Spinal cord (tissue), 10 donors: Measurements from ENCODE around the gene PANX2. TPM values are rescaled to one million over a fixed set of nuclear protein-coding genes. Genes with fewer than 3 reads are reported as not detected.

ENCODE experiments used
- DNase-seq, 6 donors: peaks; one replicate each; pipeline versions ENCODE4 v3.0.0 to v3.0.0-alpha.2; 2013 to 2015; ENCODE audit warnings: low spot score in 6 of 6, low read depth in 4 of 6
- H3K27ac ChIP-seq: one replicate; pipeline ENCODE4 v1.5.1; 2013; ENCODE audit warnings: low read depth, low read length, control low read depth
- H3K27me3 ChIP-seq: one replicate; pipeline ENCODE4 v1.6.1; 2013; ENCODE audit warnings: low read length; ENCODE audit not compliant: control insufficient read depth, insufficient read depth
- H3K36me3 ChIP-seq: one replicate; pipeline ENCODE4 v1.6.1; 2013; ENCODE audit warnings: low read length; ENCODE audit not compliant: control insufficient read depth, insufficient read depth
- H3K4me1 ChIP-seq: one replicate; pipeline ENCODE4 v1.6.1; 2013; ENCODE audit warnings: low read length; ENCODE audit not compliant: control insufficient read depth, insufficient read depth
- H3K4me3 ChIP-seq: one replicate; pipeline ENCODE4 v1.5.1; 2013; ENCODE audit warnings: low read depth, low read length, control low read depth
- H3K9me3 ChIP-seq: one replicate; pipeline ENCODE4 v1.6.1; 2013; ENCODE audit warnings: low read length; ENCODE audit not compliant: control insufficient read depth, insufficient read depth
- WGBS: methylation state at CpG from one replicate; pipeline ENCODE4 v1.1.5; 2013; ENCODE audit warnings: missing lambda C conversion rate; ENCODE audit not compliant: insufficient coverage; 5-methylcytosine and 5-hydroxymethylcytosine counted together
- polyA plus RNA-seq, 2 donors: library from polyadenylated mRNA; unstranded; fragments of 120-200 nt; gene quantifications; one replicate each; pipeline ENCODE4 v1.2.1, GENCODE V29; 2013; ENCODE audit not compliant: insufficient read length in 2 of 2
- total RNA-seq, 2 donors: library from RNA; depleted of rRNA in 1 of 2; stranded (reverse); fragments of 120-200 nt in 1 of 2; fragments of >200 nt in 1 of 2; gene quantifications; one replicate each; pipeline versions ENCODE4 v1.2.3 to v1.2.4, GENCODE V29; 2013 to 2014
- donor health status: healthy.

PANX2 gene
- total and polyA plus RNA-seq, 4 donors = 2.1 to 21.6 (median 10.8) TPM

DNA sequence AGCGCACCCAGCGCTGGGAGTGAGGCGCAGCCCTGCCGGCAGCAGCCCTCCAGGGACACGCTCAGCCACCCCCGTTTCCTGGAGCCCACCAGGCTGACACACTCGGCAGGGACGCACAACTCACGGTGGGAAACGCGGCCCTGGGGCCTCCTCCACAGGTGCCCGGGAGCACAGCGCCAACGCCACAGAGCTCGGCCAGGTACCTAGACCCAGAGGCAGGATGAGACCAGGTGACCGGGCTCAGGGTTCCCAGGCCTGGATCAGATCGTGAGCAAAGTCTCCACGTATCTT is 56.3 kb downstream of the PANX2 start:
- Histone ChIP-seq H3K4me1 (no peaks in the 10 kb centered on the region), H3K27ac (no peak overlapping the region), H3K36me3 (peaks cover 94% of the 10 kb centered on the region), H3K4me3 (no peak overlapping the region), H3K27me3 (no peaks in the 10 kb centered on the region), H3K9me3 (no peaks in the 10 kb centered on the region)
- DNase-seq = no peak
- 93% methylated on average over 18 of the region's 18 CpGs for WGBS

DNA sequence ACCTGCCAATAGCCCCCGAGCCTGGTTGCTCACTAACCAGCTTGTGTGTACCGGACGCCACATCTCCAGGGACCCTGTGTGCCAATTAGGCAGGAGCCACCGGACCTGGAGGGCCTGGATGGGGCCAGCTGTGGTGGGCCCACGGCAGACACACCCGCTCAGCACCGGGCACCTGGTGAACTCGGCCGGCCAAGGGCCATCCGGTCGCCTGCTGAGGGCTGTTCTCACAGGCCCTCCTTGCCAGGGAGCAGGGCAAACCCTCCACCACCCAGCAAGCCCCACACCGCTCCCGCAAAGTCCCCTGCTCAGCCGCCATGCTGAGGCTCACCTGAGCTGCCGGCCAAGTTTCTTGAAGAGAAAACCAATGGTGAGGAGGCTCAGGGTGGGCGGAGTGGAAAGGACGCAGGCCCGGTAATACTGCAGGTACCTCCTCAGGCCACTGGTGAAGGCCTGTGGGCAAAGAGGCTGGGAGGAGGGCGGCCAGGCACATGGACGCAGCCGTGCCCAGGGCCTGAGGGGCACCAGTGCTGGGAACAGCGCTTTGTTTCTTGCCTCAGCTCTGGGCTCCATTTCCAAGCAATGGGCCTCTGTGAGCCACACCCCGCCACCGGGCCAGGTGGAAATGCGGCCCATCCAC is 57.2 kb downstream of the PANX2 start:
- peaks cover 94% of the 10 kb centered on the region for H3K36me3 ChIP-seq
- no peak overlapping the region for H3K4me3 ChIP-seq
- H3K27ac ChIP-seq = no peak overlapping the region
- no peak for DNase-seq
- no peaks in the 10 kb centered on the region for H3K27me3 ChIP-seq
- WGBS = 90% methylated on average over 25 of the region's 25 CpGs
- H3K4me1 ChIP-seq = no peaks in the 10 kb centered on the region
- H3K9me3 ChIP-seq = no peaks in the 10 kb centered on the region

DNA sequence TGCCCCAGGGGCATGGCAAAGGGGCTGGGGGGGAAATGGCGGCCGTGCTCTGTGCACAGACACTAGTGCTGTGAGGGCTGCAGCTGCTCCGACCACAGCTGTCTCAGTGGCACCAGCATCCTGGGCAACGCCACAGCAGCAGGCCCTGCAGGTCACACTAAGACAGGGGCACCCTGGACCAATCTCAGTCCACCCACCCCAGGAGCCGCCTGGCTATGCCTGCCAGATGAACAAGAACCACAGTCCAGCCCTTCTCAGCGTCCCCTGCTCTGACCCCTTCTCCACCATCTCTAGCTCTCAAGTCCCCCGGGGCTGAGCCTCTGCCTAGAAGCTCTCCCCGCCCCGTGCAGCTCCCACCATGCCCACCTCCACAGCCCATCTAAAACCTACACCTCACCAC is 57.8 kb downstream of the PANX2 start:
- H3K27me3 ChIP-seq = no peaks in the 10 kb centered on the region
- WGBS = 95% methylated on average over 9 of the region's 9 CpGs

DNA sequence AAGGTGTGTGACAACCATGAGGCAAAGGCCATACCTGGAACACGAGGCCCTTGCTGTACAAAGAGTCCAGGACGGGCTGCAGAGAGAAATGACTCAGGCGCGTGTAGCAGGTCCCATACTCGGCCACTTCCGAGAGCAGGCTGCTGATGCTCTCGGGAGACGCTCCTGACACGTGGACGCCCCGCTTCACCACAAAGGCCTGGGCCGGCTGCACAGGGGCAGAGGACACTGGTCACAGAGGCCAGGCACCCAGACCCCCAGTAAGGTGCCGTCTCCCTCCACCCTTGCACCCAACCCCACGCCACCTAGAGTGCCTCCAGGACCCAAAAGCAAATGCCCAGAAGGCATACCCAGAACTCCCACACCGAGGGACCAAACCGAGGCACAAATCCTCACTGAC is 58.8 kb downstream of the PANX2 start:
- WGBS = 97% methylated on average over 14 of the region's 16 CpGs
- Histone ChIP-seq H3K9me3 (no peaks in the 10 kb centered on the region), H3K36me3 (peaks cover 95% of the 10 kb centered on the region), H3K27me3 (no peaks in the 10 kb centered on the region), H3K27ac (no peak overlapping the region), H3K4me3 (no peak overlapping the region), H3K4me1 (no peaks in the 10 kb centered on the region)
- no peak for DNase-seq

More for the DNA sequence above, 57.8 kb downstream of the PANX2 start:
- H3K27ac ChIP-seq = no peak overlapping the region
- no peaks in the 10 kb centered on the region for H3K9me3 ChIP-seq
- no peak overlapping the region for H3K4me3 ChIP-seq
- H3K36me3 ChIP-seq = peaks cover 94% of the 10 kb centered on the region
- H3K4me1 ChIP-seq = no peaks in the 10 kb centered on the region
- DNase-seq = no peak

Other genes with a start within 250 kb of the PANX2 start
- gene PIM3, start 210.0 kb upstream of the PANX2 start, total RNA-seq = 10 to 100 TPM; 12.9 to 18.5 TPM
- gene PIM3, start 210.0 kb upstream of the PANX2 start, polyA plus RNA-seq = 10 to 100 TPM; 27.8 to 27.9 TPM
- under 1 TPM; 0.22 to 0.40 TPM for gene IL17REL, start 158.0 kb upstream of the PANX2 start, total RNA-seq
- under 1 TPM; 0.36 to 0.96 TPM for gene IL17REL, start 158.0 kb upstream of the PANX2 start, polyA plus RNA-seq
- not detected for gene TTLL8, start 112.4 kb upstream of the PANX2 start, total RNA-seq
- gene TTLL8, start 112.4 kb upstream of the PANX2 start, polyA plus RNA-seq = not detected
- gene MLC1, start 85.3 kb upstream of the PANX2 start, total RNA-seq = 10 to 100 TPM; 76.9 to 77.8 TPM
- gene MLC1, start 85.3 kb upstream of the PANX2 start, polyA plus RNA-seq = 100 to 1,000 TPM; 234 to 353 TPM
- 1 to 10 TPM; 3.3 to 3.7 TPM for gene MOV10L1, start 80.7 kb upstream of the PANX2 start, total RNA-seq
- gene MOV10L1, start 80.7 kb upstream of the PANX2 start, polyA plus RNA-seq = 1 to 10 TPM; 1.9 to 4.9 TPM
- 10 to 100 TPM in 1 of 2 donors, 1 to 10 TPM in 1; 5.4 to 13.0 TPM for gene TRABD, start 15.2 kb downstream of the PANX2 start, total RNA-seq
- 10 to 100 TPM; 30.3 to 34.7 TPM for gene TRABD, start 15.2 kb downstream of the PANX2 start, polyA plus RNA-seq
- gene SELENOO, start 30.3 kb downstream of the PANX2 start, total RNA-seq = 10 to 100 TPM in 1 of 2 donors, 1 to 10 TPM in 1; 7.6 to 22.2 TPM
- gene SELENOO, start 30.3 kb downstream of the PANX2 start, polyA plus RNA-seq = 10 to 100 TPM; 29.1 to 41.2 TPM
- 10 to 100 TPM; 23.0 to 44.2 TPM for gene TUBGCP6, start 74.3 kb downstream of the PANX2 start, total RNA-seq
- 10 to 100 TPM; 57.8 to 68.3 TPM for gene TUBGCP6, start 74.3 kb downstream of the PANX2 start, polyA plus RNA-seq
- gene HDAC10, start 80.5 kb downstream of the PANX2 start, total RNA-seq = 10 to 100 TPM; 16.2 to 18.5 TPM
- 10 to 100 TPM; 55.9 to 74.3 TPM for gene HDAC10, start 80.5 kb downstream of the PANX2 start, polyA plus RNA-seq
- gene MAPK12, start 91.0 kb downstream of the PANX2 start, total RNA-seq = 10 to 100 TPM; 13.2 to 20.8 TPM
- gene MAPK12, start 91.0 kb downstream of the PANX2 start, polyA plus RNA-seq = 10 to 100 TPM; 29.9 to 57.6 TPM
- 10 to 100 TPM in 1 of 2 donors, 1 to 10 TPM in 1; 5.7 to 14.1 TPM for gene MAPK11, start 99.6 kb downstream of the PANX2 start, total RNA-seq
- gene MAPK11, start 99.6 kb downstream of the PANX2 start, polyA plus RNA-seq = 10 to 100 TPM; 36.4 to 40.2 TPM
- 10 to 100 TPM; 41.1 to 65.5 TPM for gene PLXNB2, start 136.9 kb downstream of the PANX2 start, total RNA-seq
- 10 to 100 TPM; 96.6 to 97.3 TPM for gene PLXNB2, start 136.9 kb downstream of the PANX2 start, polyA plus RNA-seq
- gene DENND6B, start 156.3 kb downstream of the PANX2 start, total RNA-seq = 10 to 100 TPM in 1 of 2 donors, 1 to 10 TPM in 1; 9.1 to 12.7 TPM
- 10 to 100 TPM; 41.3 to 45.7 TPM for gene DENND6B, start 156.3 kb downstream of the PANX2 start, polyA plus RNA-seq
- gene PPP6R2, start 172.6 kb downstream of the PANX2 start, total RNA-seq = 10 to 100 TPM; 42.9 to 63.4 TPM
- gene PPP6R2, start 172.6 kb downstream of the PANX2 start, polyA plus RNA-seq = 10 to 100 TPM; 71.5 to 84.9 TPM